H1 (cell line): ENCODE results near the gene ANKS1B. TPM values are rescaled to one million over a fixed set of nuclear protein-coding genes. Genes with fewer than 3 reads are reported as not detected.

Experiments
- CTCF ChIA-PET: fragments of 300-600 bp; sonication (Branson Sonifier 250); formaldehyde crosslinking; loops from one replicate; lab custom pipeline; 2021; ENCODE audit not compliant: partially characterized antibody; lab: Charles Lee
- POLR2A ChIA-PET: fragments of 300-600 bp; sonication (Branson Sonifier 250); formaldehyde crosslinking; loops from one replicate; lab custom pipeline; 2021; ENCODE audit warnings: inconsistent platforms; ENCODE audit not compliant: partially characterized antibody; lab: Charles Lee
- DNase-seq, 2 experiments: peaks; one replicate each; pipeline versions ENCODE4 v3.0.0 to v3.0.0-alpha.2; 2010 to 2022; ENCODE audit warnings: low spot score in 2 of 2, low read depth in 1 of 2, mixed read lengths in 1 of 2
- FAIRE-seq: peaks from 2 replicates; lab custom pipeline; 2011; peaks lifted over from hg19 to GRCh38; lab: Jason Lieb, UNC
- H2AFZ ChIP-seq: 2 replicates; pipeline ENCODE4 v1.8.1; 2012; ENCODE audit warnings: low read length, inconsistent platforms
- H2AK5ac ChIP-seq: 2 replicates; pipeline ENCODE4 v1.6.1; 2013; ENCODE audit warnings: low read depth, low read length
- H2BK120ac ChIP-seq: replicated peaks from 2 replicates; pipeline ENCODE3; 2013; ENCODE audit warnings: low read depth, low read length, inconsistent platforms
- H2BK12ac ChIP-seq: 2 replicates; pipeline ENCODE4 v1.6.1; 2013; ENCODE audit warnings: low read depth, low read length
- H2BK15ac ChIP-seq: 2 replicates; pipeline ENCODE4 v1.6.1; 2013; ENCODE audit warnings: low read length
- H2BK20ac ChIP-seq: 2 replicates; pipeline ENCODE4 v1.6.1; 2013; ENCODE audit warnings: low read length
- H2BK5ac ChIP-seq: 2 replicates; pipeline ENCODE4 v1.6.1; 2013; ENCODE audit warnings: low read depth, low read length
- H3K14ac ChIP-seq: 2 replicates; pipeline ENCODE4 v1.6.1; 2013; ENCODE audit warnings: inconsistent platforms; ENCODE audit not compliant: insufficient read length
- H3K18ac ChIP-seq: 2 replicates; pipeline ENCODE4 v1.6.1; 2013; ENCODE audit warnings: low read length; ENCODE audit errors: extremely low read depth
- H3K23ac ChIP-seq: 2 replicates; pipeline ENCODE4 v1.6.1; 2013; ENCODE audit warnings: inconsistent platforms; ENCODE audit not compliant: insufficient read length
- H3K23me2 ChIP-seq: 2 replicates; pipeline ENCODE4 v1.6.1; 2013; ENCODE audit warnings: low read depth, low read length
- H3K27ac ChIP-seq: 2 replicates; pipeline ENCODE4 v1.6.1; 2011; ENCODE audit warnings: low read depth, low read length, inconsistent platforms
- H3K27me3 ChIP-seq, 4 experiments: replicated peaks in 1 of 4; 1 replicate in 1 of 4; 2 replicates in 3 of 4; pipeline versions ENCODE4 v1.6.1 to v1.8.1; 2011 to 2013; ENCODE audit warnings: low read length in 3 of 4, mild to moderate bottlenecking in 3 of 4, inconsistent platforms in 2 of 4, mixed read lengths in 2 of 4, moderate library complexity in 1 of 4; ENCODE audit not compliant: control insufficient read depth in 3 of 4, insufficient read depth in 3 of 4; ENCODE audit errors: extremely low read depth in 1 of 4
- H3K36me3 ChIP-seq, 4 experiments: 2 replicates each; pipeline versions ENCODE4 v1.6.1 to v1.8.1; 2011 to 2013; ENCODE audit warnings: mild to moderate bottlenecking in 4 of 4, low read length in 3 of 4, moderate library complexity in 2 of 4, control low read depth in 1 of 4, inconsistent platforms in 1 of 4; ENCODE audit not compliant: insufficient read depth in 4 of 4, control insufficient read depth in 2 of 4
- H3K4ac ChIP-seq: replicated peaks from 2 replicates; pipeline ENCODE3; 2013; ENCODE audit warnings: low read length, low read depth, mixed read lengths, inconsistent platforms; ENCODE audit not compliant: insufficient read length
- H3K4me1 ChIP-seq, 4 experiments: replicated peaks in 1 of 4; 1 replicate in 1 of 4; 2 replicates in 3 of 4; pipeline versions ENCODE4 v1.6.1 to v1.8.1; 2011 to 2013; ENCODE audit warnings: low read length in 3 of 4, inconsistent platforms in 2 of 4, mixed read lengths in 1 of 4; ENCODE audit not compliant: insufficient read depth in 4 of 4, control insufficient read depth in 3 of 4
- H3K4me2 ChIP-seq, 2 experiments: 2 replicates each; pipeline versions ENCODE4 v1.6.1 to v1.8.1; 2011 to 2013; ENCODE audit warnings: low read depth in 2 of 2, low read length in 2 of 2, control low read depth in 1 of 2, inconsistent platforms in 1 of 2, mild to moderate bottlenecking in 1 of 2; ENCODE audit not compliant: insufficient read depth in 1 of 2
- H3K4me3 ChIP-seq, 4 experiments: fragments of 200-600, 300-600 bp in 1 of 4; sonication (generic), shearing (Covaris generic), sonication (Bioruptor Twin) in 1 of 4; 2 replicates each; pipeline versions ENCODE4 v1.5.1 to v1.8.1; 2011 to 2016; ENCODE audit warnings: low read length in 4 of 4, low read depth in 3 of 4, control low read depth in 2 of 4, inconsistent platforms in 2 of 4, mild to moderate bottlenecking in 2 of 4, mixed read lengths in 1 of 4, moderate library complexity in 1 of 4; ENCODE audit not compliant: insufficient read depth in 2 of 4; ENCODE audit errors: extremely low read depth in 1 of 4
- H3K56ac ChIP-seq: replicated peaks from 2 replicates; pipeline ENCODE3; 2013; ENCODE audit warnings: low read depth, mild to moderate bottlenecking, mixed read lengths, low read length, inconsistent platforms; ENCODE audit not compliant: insufficient read length
- H3K79me1 ChIP-seq: 2 replicates; pipeline ENCODE4 v1.6.1; 2013; ENCODE audit warnings: low read depth, low read length, control low read depth
- H3K79me2 ChIP-seq, 2 experiments: 2 replicates each; pipeline versions ENCODE4 v1.6.1 to v1.8.1; 2012 to 2013; ENCODE audit warnings: low read length in 2 of 2, mild to moderate bottlenecking in 2 of 2, inconsistent platforms in 1 of 2; ENCODE audit not compliant: insufficient read depth in 2 of 2, control insufficient read depth in 1 of 2
- H3K9ac ChIP-seq, 4 experiments: replicated peaks in 1 of 4; 1 replicate in 1 of 4; 2 replicates in 3 of 4; pipeline versions ENCODE4 v1.6.1 to v1.8.1; 2011 to 2013; ENCODE audit warnings: low read depth in 3 of 4, low read length in 3 of 4, control low read depth in 2 of 4, mild to moderate bottlenecking in 2 of 4, moderate library complexity in 2 of 4, inconsistent platforms in 1 of 4; ENCODE audit errors: extremely low read depth in 1 of 4
- H3K9me3 ChIP-seq, 2 experiments: 2 replicates each; pipeline versions ENCODE4 v1.6.1 to v1.8.1; 2012 to 2013; ENCODE audit warnings: mild to moderate bottlenecking in 2 of 2, moderate library complexity in 2 of 2, control low read depth in 1 of 2, inconsistent platforms in 1 of 2, low read depth in 1 of 2, low read length in 1 of 2, mixed read lengths in 1 of 2; ENCODE audit not compliant: insufficient read depth in 2 of 2
- H4K20me1 ChIP-seq, 2 experiments: replicated peaks in 1 of 2; 2 replicates each; pipeline versions ENCODE3 to v1.8.1; 2011 to 2013; ENCODE audit warnings: inconsistent platforms in 2 of 2, low read length in 2 of 2, mild to moderate bottlenecking in 1 of 2; ENCODE audit not compliant: insufficient read depth in 2 of 2, control insufficient read depth in 1 of 2
- H4K5ac ChIP-seq: 2 replicates; pipeline ENCODE4 v1.6.1; 2013; ENCODE audit warnings: low read length, low read depth, mixed read lengths, inconsistent platforms; ENCODE audit not compliant: insufficient read length
- H4K8ac ChIP-seq: 2 replicates; pipeline ENCODE4 v1.8.0; 2013; ENCODE audit warnings: mild to moderate bottlenecking, moderate library complexity, low read length, inconsistent platforms; ENCODE audit not compliant: insufficient read depth; ENCODE audit errors: extremely low read depth
- H4K91ac ChIP-seq: replicated peaks from 2 replicates; pipeline ENCODE3; 2013; ENCODE audit warnings: low read length, mixed read lengths, inconsistent platforms; ENCODE audit not compliant: insufficient read length
- ATF3 ChIP-seq: IDR thresholded peaks from 2 replicates; pipeline ENCODE4 v1.6.1; 2011; ENCODE audit warnings: low read depth, mild to moderate bottlenecking, low read length; ENCODE audit not compliant: insufficient read depth
- BACH1 ChIP-seq: IDR thresholded peaks from 2 replicates; pipeline ENCODE4 v1.6.1; 2012; ENCODE audit warnings: low read length, improper control_type of control experiment
- CTCF ChIP-seq, 3 experiments: IDR thresholded peaks; 1 replicate in 2 of 3; 2 replicates in 1 of 3; pipeline versions ENCODE4 v1.5.1 to v1.6.1; 2011; ENCODE audit warnings: low read length in 3 of 3, mild to moderate bottlenecking in 3 of 3, inconsistent platforms in 2 of 3, low read depth in 1 of 3, moderate library complexity in 1 of 3; ENCODE audit not compliant: insufficient read depth in 1 of 3; ENCODE audit errors: control extremely low read depth in 1 of 3
- FOSL1 ChIP-seq: IDR thresholded peaks from 2 replicates; pipeline ENCODE4 v1.6.1; 2011; ENCODE audit warnings: mild to moderate bottlenecking, low read depth, low read length, moderate library complexity; ENCODE audit not compliant: insufficient read depth
- HDAC2 ChIP-seq, 2 experiments: fragments of 300-600 bp in 1 of 2; sonication (generic) in 1 of 2; IDR thresholded peaks; 2 replicates each; pipeline ENCODE4 v1.6.1; 2011 to 2012; ENCODE audit warnings: low read depth in 2 of 2, low read length in 2 of 2, mild to moderate bottlenecking in 2 of 2, moderate library complexity in 2 of 2, borderline replicate concordance in 1 of 2, inconsistent platforms in 1 of 2
- KDM1A ChIP-seq: fragments of 200-600, 300-600 bp; sonication (generic); IDR thresholded peaks from 2 replicates; pipeline ENCODE4 v1.7.1; 2016; ENCODE audit warnings: mild to moderate bottlenecking, low read length, borderline replicate concordance
- MAFK ChIP-seq: IDR thresholded peaks from 2 replicates; pipeline ENCODE4 v1.6.1; 2012; ENCODE audit warnings: low read depth, mild to moderate bottlenecking, improper control_type of control experiment, low read length
- MAX ChIP-seq: IDR thresholded peaks from 2 replicates; pipeline ENCODE4 v1.6.1; 2012; ENCODE audit warnings: inconsistent platforms
- TAF7 ChIP-seq: optimal IDR thresholded peaks from 2 replicates; pipeline ENCODE3; 2011; ENCODE audit warnings: low read depth, mild to moderate bottlenecking, inconsistent platforms, low read length, moderate library complexity, borderline replicate concordance
- TBP ChIP-seq: IDR thresholded peaks from 2 replicates; pipeline ENCODE4 v1.6.1; 2011; ENCODE audit warnings: low read depth, low read length, improper control_type of control experiment
- YY1 ChIP-seq: IDR thresholded peaks from 2 replicates; pipeline ENCODE4 v1.6.1; 2011; ENCODE audit warnings: low read depth, mild to moderate bottlenecking, low read length
- WGBS, 2 experiments: shearing (Covaris generic) in 1 of 2; methylation state at CpG; one replicate each; pipeline versions ENCODE4 v1.1.6 to v1.1.7; 2013 to 2015; ENCODE audit warnings: low lambda C conversion rate in 2 of 2, mixed read lengths in 2 of 2, inconsistent platforms in 1 of 2, low coverage in 1 of 2, missing lambda C conversion rate in 1 of 2; ENCODE audit not compliant: insufficient replicate concordance in 2 of 2, insufficient coverage in 1 of 2, insufficient read length in 1 of 2; ENCODE audit errors: extremely low coverage in 1 of 2, missing lambda C conversion rate in 1 of 2; 5-methylcytosine and 5-hydroxymethylcytosine counted together
- polyA plus RNA-seq, 7 experiments: library from polyadenylated mRNA; depleted of rRNA in 3 of 7; stranded (reverse) in 5 of 7; unstranded in 2 of 7; fragments of >200 nt in 5 of 7; fragments of 200-250 nt in 2 of 7; gene quantifications; 1 replicate in 5 of 7; 2 replicates in 1 of 7; 4 replicates in 1 of 7; pipeline versions ENCODE4 v1.2.1 to v1.2.3, GENCODE V29; 2011 to 2013; ENCODE audit warnings: missing spikeins in 2 of 7, mixed read lengths in 2 of 7
- total RNA-seq: library from RNA; stranded (reverse); fragmentation: NEBNext Ultra II Directional; extraction: Animal tissue kit (Norgen Biotek cat#: 25700); gene quantifications from 2 replicates; pipeline ENCODE4 v1.2.1, GENCODE V29; 2021

Gene ANKS1B
- total and polyA plus RNA-seq, 2 of the 8 experiments (the other 6 are each of a cell fraction or from before 2014, with no cell fraction given), result 2.7 to 6.1 TPM

- H4K8ac ChIP-seq, result no peak overlapping the region
- H3K18ac ChIP-seq, result no peak overlapping the region
- H2AFZ ChIP-seq, result no peak overlapping the region
- no peak overlapping the region for H3K23ac ChIP-seq
- CTCF ChIA-PET, result interaction anchor here (1.0 to 1.6 kb wide), 2 partner anchors 10 to 13 kb away, joined by 5 read pairs; no protein-coding TSS in a partner anchor
- H3K14ac ChIP-seq, result no peak overlapping the region
- no peak overlapping the region for H2BK20ac ChIP-seq
- H4K20me1 ChIP-seq, result no peaks in the 10 kb centered on the region
- 0 out of 7 replicates have a peak, but pooled peaks cover 0 to 3% (median 0%) of the 10 kb centered on the region in 4 experiments for H3K4me1 ChIP-seq
- no peak overlapping the region for H4K91ac ChIP-seq
- H3K79me1 ChIP-seq, result no peaks in the 10 kb centered on the region
- WGBS, 2 experiments, result 87% methylated on average over 7 of the region's 7 CpGs; no CpG with 5 or more reads in 1 of the 2 experiments
- POLR2A ChIA-PET, result no interaction called here
- no peak overlapping the region for H3K4me2 ChIP-seq
- H2AK5ac ChIP-seq, result no peak overlapping the region
- no peak overlapping the region for H3K27ac ChIP-seq
- FAIRE-seq (no peak), DNase-seq (no peak)
- no peaks in the 10 kb centered on the region for H3K9me3 ChIP-seq
- no peak overlapping the region for H3K4me3 ChIP-seq
- H3K56ac ChIP-seq, result no peak overlapping the region
- H2BK5ac ChIP-seq, result no peak overlapping the region
- no peaks in the 10 kb centered on the region for H3K27me3 ChIP-seq
- H3K9ac ChIP-seq, result no peak overlapping the region
- no peak overlapping the region for H4K5ac ChIP-seq
- no peaks in the 10 kb centered on the region for H3K23me2 ChIP-seq
- no peaks in the 10 kb centered on the region for H3K79me2 ChIP-seq
- H3K36me3 ChIP-seq, result no peaks in the 10 kb centered on the region
- no peak overlapping the region for H2BK120ac ChIP-seq
- H2BK12ac ChIP-seq, result no peak overlapping the region
- no peak overlapping the region for H2BK15ac ChIP-seq
- no peak overlapping the region for H3K4ac ChIP-seq
- TF ChIP-seq HDAC2 (IDR thresholded peaks at IDR 0.05; ENCODE audit: borderline replicate concordance in 1 of 2, low read depth in 2 of 2, low read length in 2 of 2) (no peak), BACH1 (no peak), YY1 (no peak), MAX (no peak), KDM1A (no peak), TBP (no peak), MAFK (no peak), FOSL1 (no peak), TAF7 (no peak), CTCF (IDR thresholded peaks at IDR 0.05; ENCODE audit: control extremely low read depth in 1 of 3, insufficient read depth in 1 of 3, low read depth in 1 of 3, low read length in 3 of 3) (no peak), ATF3 (no peak)
These were observed 1172.5 kb downstream of the ANKS1B start for GRCh38 chr12:98812225-98812624.
